HL-60 (cell line): ENCODE results near the gene SYNJ2.

Source experiments
- POLR2AphosphoS5 ChIP-seq: IDR thresholded peaks from 2 replicates; pipeline ENCODE4 v1.6.1; 2012; ENCODE audit warnings: low read depth
- REST ChIP-seq: IDR thresholded peaks from 2 replicates; pipeline ENCODE4 v1.6.1; 2012; ENCODE audit warnings: low read depth; ENCODE audit not compliant: insufficient replicate concordance
- TF ChIP-seq, protein P1 (sequence below): IDR thresholded peaks from one replicate; pipeline ENCODE4 v1.5.1; 2011; ENCODE audit warnings: low read length, control low read depth, inconsistent platforms; ENCODE audit not compliant: insufficient read depth

GRCh38 chr6:158018041-158018771 is 36.5 kb downstream of the SYNJ2 start:
- no peak for TF ChIP-seq REST
- no peak for TF ChIP-seq POLR2AphosphoS5
- TF ChIP-seq, protein P1, sequence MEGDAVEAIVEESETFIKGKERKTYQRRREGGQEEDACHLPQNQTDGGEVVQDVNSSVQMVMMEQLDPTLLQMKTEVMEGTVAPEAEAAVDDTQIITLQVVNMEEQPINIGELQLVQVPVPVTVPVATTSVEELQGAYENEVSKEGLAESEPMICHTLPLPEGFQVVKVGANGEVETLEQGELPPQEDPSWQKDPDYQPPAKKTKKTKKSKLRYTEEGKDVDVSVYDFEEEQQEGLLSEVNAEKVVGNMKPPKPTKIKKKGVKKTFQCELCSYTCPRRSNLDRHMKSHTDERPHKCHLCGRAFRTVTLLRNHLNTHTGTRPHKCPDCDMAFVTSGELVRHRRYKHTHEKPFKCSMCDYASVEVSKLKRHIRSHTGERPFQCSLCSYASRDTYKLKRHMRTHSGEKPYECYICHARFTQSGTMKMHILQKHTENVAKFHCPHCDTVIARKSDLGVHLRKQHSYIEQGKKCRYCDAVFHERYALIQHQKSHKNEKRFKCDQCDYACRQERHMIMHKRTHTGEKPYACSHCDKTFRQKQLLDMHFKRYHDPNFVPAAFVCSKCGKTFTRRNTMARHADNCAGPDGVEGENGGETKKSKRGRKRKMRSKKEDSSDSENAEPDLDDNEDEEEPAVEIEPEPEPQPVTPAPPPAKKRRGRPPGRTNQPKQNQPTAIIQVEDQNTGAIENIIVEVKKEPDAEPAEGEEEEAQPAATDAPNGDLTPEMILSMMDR: no peak
